Activated naive CD4-positive, alpha-beta T cell treated with anti-CD3 and anti-CD28 coated beads, Interleukin-2, amount 50 U/mL, for 24 hours (primary cell): ENCODE results near the gene ZFPL1.

Experiments
- H3K27ac Mint-ChIP-seq: one replicate; pipeline ENCODE4 v1.8.0; 2021; ENCODE audit warnings: mild to moderate bottlenecking, mixed read lengths
- H3K27me3 Mint-ChIP-seq: one replicate; pipeline ENCODE4 v1.8.0; 2021; ENCODE audit warnings: mixed read lengths
- H3K36me3 Mint-ChIP-seq: one replicate; pipeline ENCODE4 v1.8.0; 2021; ENCODE audit warnings: mixed read lengths
- H3K4me1 Mint-ChIP-seq: one replicate; pipeline ENCODE4 v1.8.0; 2021; ENCODE audit warnings: mixed read lengths
- H3K4me3 Mint-ChIP-seq: one replicate; pipeline ENCODE4 v1.8.0; 2021; ENCODE audit warnings: mild to moderate bottlenecking, mixed read lengths
- H3K9me3 Mint-ChIP-seq: one replicate; pipeline ENCODE4 v1.8.0; 2021; ENCODE audit warnings: mixed read lengths

ZFPL1 gene

DNA sequence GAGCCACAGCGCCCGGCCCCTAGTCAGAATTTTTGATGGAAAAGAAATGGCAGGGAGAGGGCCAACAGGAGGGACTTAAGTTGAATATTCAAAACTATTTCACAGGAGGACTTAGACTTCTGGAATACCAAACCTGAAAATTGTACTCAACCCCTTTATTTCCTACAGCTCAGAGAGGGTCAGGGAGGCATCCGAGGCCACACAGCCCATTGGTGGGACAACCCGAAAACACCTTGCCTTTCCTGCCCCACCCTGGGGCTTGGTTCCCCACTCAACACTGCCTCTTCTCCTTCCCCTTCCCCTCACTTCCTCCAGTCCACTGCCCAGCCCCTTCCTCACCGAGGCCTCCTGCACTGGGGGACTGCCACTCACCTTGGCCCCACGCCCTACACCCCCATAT, 27.0 kb upstream of the ZFPL1 start:
- H3K4me1 Mint-ChIP-seq, result peaks cover 14% of the 10 kb centered on the region
- no peaks in the 10 kb centered on the region for H3K36me3 Mint-ChIP-seq
- H3K27me3 Mint-ChIP-seq, result no peaks in the 10 kb centered on the region
- no peak overlapping the region for H3K4me3 Mint-ChIP-seq
- H3K9me3 Mint-ChIP-seq, result no peaks in the 10 kb centered on the region
- H3K27ac Mint-ChIP-seq, result no peak overlapping the region

DNA sequence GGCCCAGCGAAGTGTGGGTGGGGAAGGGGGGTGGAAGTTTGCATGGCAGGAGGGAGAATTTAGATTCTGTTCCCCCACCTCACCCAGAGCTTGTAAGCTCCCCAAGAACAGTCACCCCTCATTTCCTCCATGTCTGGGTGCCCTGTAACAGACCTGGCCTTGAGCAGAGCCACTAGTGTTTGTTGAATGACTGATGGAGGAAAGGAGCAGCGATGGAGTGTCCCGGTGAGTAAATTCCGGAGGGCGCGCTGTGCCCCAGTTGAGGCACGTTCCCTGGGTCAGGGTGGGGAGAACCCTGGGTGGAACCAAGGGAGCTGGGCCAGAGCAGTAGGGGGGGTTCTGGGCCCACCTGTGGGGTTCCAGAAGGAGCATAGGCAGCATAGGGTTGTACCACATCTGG, 26.5 kb upstream of the ZFPL1 start:
- H3K27me3 Mint-ChIP-seq, result no peaks in the 10 kb centered on the region
- no peak overlapping the region for H3K4me3 Mint-ChIP-seq
- H3K36me3 Mint-ChIP-seq, result no peaks in the 10 kb centered on the region
- peaks cover 14% of the 10 kb centered on the region for H3K4me1 Mint-ChIP-seq
- no peaks in the 10 kb centered on the region for H3K9me3 Mint-ChIP-seq
- no peak overlapping the region for H3K27ac Mint-ChIP-seq

DNA sequence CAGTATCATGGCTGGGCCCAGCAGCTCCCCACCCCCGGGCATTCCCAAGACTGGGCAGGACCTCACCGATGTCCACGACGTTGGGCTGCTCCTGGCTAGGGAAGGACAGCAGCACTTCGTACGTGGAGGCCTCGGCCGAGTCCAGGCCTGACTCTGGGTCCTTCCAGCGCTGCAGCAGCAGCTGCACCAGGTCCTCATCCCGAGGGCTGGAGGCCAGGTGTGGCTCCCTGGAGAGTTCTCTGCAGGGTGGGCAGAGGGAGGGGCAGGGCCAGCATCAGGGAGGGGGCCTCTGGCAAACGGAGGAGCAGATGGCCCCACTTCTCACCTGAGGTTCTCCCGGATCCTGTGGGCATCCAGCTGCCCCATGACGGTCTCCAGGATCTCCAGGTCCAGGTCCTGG, 26.0 kb upstream of the ZFPL1 start:
- Mint-ChIP-seq H3K9me3 (no peaks in the 10 kb centered on the region), H3K4me3 (no peak overlapping the region), H3K27me3 (no peaks in the 10 kb centered on the region), H3K4me1 (peaks cover 14% of the 10 kb centered on the region), H3K36me3 (no peaks in the 10 kb centered on the region), H3K27ac (no peak overlapping the region)

DNA sequence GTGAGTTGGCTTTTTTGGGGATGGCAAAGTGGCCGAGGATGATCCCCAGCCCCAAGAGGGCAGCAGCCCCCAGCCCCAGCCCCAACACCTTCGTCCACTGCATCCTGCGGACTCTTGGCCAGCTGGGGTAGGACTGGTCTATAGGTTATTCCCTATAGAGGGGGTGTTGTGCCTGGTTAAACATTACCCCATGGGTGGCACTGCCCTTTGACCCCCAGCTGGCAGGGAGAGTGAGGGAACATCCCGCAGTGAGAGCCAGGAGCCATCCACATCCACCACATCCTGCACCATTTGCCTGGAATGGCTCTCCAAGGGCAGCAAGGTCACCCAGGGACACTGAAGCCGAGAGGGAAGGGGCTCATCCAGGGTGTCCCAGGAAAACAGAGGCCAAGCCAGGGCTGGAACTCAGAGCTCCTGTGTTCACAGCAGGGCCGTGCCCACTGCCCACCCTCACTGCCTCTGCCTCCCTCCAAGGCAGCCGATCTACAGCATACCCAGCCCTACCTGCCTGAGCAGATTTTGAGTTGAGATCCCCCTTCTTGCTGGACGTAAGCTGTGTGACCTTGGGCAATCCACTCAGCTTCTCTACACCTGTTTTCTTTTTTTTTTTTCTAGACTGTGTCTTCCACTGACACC, 25.5 kb upstream of the ZFPL1 start, which contains the start of gene NAALADL1:
Gene NAALADL1, minus strand, starts transcription at position 135 of the 636 bp plus-strand sequence. Its CDS starts 32 bp downstream, at position 103.
- Mint-ChIP-seq H3K4me3 (no peak within 1 kb of the TSS), H3K27me3 (no peaks in the 10 kb centered on the region), H3K27ac (peak within 1 kb of the TSS; percentile 12), H3K9me3 (no peaks in the 10 kb centered on the region), H3K4me1 (peaks cover 12% of the 10 kb centered on the region), H3K36me3 (no peaks in the 10 kb centered on the region)

DNA sequence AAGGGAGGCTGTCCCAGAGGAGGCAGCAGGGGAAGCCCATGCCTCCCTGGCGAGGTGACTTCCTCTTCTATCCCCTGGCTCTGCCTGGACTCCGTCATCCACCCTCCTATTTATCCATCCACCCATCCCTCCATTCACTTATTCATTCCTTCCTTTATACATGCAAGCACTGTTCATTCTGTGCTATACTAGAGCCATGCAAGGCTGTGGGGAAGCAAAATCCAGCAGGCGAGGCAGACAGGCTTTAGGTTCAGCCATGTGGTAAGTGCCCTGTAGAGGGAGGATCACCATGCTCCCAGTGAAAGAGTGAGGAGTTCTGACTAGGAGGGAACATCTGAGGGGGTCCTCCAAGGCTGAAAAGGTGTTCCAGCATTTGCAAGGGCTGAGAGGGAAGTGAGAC, 24.5 kb upstream of the ZFPL1 start:
- no peak overlapping the region for H3K4me3 Mint-ChIP-seq

DNA sequence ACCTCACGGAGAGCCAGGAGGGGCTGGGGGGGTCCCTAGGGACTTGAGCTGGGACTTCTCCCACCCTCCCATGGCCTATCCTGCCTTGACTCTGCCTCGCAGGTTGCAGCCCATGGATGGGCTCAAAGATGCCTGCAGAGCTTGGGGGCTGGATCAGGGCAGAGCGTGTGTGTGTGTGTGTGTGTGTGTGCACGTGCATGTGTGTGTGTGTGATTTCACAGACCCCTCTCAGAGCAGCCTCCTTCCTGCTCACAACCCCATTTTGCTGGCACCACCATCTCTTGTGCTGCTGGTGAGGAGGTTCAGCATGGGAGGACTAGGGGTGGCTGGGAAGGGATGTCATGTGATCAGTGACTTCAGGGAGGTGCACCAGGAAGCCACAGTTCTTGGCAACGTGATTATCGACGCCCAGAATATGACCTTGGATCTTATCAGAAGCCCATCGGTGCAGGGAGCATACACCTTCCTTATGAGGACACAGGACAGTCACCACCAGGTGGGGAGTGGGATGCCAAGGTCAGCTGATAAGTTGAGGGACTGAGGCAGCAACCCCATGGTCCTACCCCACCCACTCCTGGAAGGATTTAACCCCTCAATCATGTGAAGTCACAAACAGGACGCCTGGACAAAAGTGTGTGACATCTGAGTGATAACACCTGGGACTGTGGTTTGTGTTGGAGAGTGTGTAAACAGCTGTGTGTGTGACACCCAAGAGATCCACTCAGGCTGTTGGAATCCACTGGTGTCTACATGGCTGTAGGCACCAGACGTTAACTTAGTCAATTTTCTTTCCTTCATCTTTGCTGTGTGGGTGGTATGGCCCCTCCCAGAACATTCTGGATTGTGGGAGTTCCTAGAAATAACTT, 23.8 kb upstream of the ZFPL1 start:
- Mint-ChIP-seq H3K27ac (no peak overlapping the region), H3K27me3 (no peaks in the 10 kb centered on the region), H3K36me3 (no peaks in the 10 kb centered on the region), H3K4me3 (no peak overlapping the region), H3K4me1 (peaks cover 3% of the 10 kb centered on the region), H3K9me3 (no peaks in the 10 kb centered on the region)

More for the DNA sequence above, 24.5 kb upstream of the ZFPL1 start:
- H3K36me3 Mint-ChIP-seq, result no peaks in the 10 kb centered on the region
- no peaks in the 10 kb centered on the region for H3K9me3 Mint-ChIP-seq
- H3K27me3 Mint-ChIP-seq, result no peaks in the 10 kb centered on the region
- peaks cover 3% of the 10 kb centered on the region for H3K4me1 Mint-ChIP-seq
- no peak overlapping the region for H3K27ac Mint-ChIP-seq

DNA sequence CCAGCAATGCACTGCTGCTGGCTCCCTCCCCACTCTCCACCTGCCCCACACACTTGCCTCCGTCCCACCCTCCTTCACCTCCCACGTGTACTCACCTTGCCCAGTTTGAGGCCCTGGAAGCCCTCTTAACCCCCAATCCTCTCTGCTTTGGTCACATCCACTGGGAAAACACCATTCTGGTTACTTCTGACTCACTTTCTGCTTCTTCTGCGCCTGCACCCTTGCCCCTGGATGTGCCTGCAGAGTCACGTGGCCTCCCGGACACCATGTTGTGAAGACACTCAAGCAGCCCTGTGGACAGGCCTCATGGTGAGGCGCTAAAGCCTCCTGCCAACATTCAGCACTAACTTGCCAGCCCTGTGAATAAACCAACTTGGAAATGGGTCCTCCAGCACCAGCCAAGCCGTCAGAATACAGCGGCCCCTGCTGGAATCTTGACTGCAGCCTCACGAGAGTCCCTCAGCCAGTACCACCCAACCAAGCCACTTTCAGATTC, 23.1 kb upstream of the ZFPL1 start:
- no peaks in the 10 kb centered on the region for H3K36me3 Mint-ChIP-seq
- H3K27ac Mint-ChIP-seq, result no peak overlapping the region
- H3K9me3 Mint-ChIP-seq, result no peaks in the 10 kb centered on the region
- no peak overlapping the region for H3K4me3 Mint-ChIP-seq
- peaks cover 3% of the 10 kb centered on the region for H3K4me1 Mint-ChIP-seq
- no peaks in the 10 kb centered on the region for H3K27me3 Mint-ChIP-seq

DNA sequence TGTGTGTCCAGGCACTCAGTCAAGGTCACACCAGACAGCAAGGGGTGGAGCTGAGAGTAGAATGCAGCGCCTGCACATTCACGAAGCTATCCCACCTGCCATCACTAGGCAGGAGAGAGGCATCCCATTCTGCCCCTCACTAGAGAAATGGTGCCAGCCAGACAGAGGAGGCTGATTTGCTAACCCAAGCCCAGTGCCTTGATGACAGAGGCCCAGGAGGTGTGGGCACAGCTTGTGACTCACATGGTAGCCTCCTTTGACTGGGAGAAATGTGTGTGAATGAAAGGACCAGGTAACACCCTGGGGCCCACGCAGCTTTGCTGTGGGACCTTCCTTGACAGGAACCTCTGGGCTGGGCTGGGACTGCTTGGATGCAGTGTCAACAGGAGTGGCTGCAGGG, 20.5 kb upstream of the ZFPL1 start:
- Mint-ChIP-seq H3K27me3 (no peaks in the 10 kb centered on the region), H3K4me1 (peaks cover 3% of the 10 kb centered on the region), H3K9me3 (no peaks in the 10 kb centered on the region), H3K36me3 (no peaks in the 10 kb centered on the region), H3K4me3 (no peak overlapping the region), H3K27ac (no peak overlapping the region)

DNA sequence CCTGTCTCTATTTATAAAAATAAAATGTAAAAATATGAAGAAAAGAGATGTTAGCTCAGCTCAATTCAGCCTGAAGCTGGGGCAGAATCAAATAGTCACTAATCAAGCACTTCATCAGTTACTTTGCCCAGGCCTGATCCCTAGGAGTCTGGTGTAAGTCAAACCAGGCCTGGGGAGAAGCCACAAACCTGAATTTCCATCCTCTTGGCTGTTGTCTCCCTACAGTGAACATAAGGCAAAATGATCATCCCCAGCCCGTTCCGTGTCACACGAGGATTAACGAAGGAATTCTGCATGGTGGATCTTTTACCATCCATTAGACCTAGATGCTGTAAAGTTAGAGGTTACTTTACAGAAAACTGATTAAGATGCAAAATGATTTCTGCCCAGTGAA, 19.2 kb upstream of the ZFPL1 start:
- H3K4me1 Mint-ChIP-seq, result no peaks in the 10 kb centered on the region
- no peak overlapping the region for H3K27ac Mint-ChIP-seq
- no peaks in the 10 kb centered on the region for H3K27me3 Mint-ChIP-seq

DNA sequence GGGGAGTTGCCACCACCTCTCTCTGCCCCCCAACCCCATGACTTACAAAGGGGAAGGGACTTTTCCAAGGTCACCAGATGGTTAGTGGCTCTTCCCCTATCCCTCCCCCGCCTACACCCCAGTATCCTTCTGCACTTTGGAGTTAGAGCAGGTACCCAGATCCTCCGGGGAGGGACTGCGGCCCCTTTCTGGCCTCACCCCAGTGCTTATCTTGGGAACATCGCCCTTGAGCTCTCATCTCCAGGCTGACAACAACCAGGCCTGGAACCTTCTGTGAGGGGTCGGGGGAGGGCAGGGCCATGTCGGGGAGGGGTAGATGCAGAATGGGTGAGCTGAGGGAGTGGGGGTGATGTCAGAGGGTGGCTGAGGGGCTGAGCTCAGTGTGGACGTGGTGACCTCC, 18.2 kb upstream of the ZFPL1 start:
- Mint-ChIP-seq H3K27ac (no peak overlapping the region), H3K9me3 (no peaks in the 10 kb centered on the region), H3K4me1 (no peaks in the 10 kb centered on the region), H3K4me3 (no peak overlapping the region), H3K27me3 (no peaks in the 10 kb centered on the region), H3K36me3 (no peaks in the 10 kb centered on the region)

More for the DNA sequence above, 19.2 kb upstream of the ZFPL1 start:
- Mint-ChIP-seq H3K4me3 (no peak overlapping the region), H3K36me3 (no peaks in the 10 kb centered on the region), H3K9me3 (no peaks in the 10 kb centered on the region)

DNA sequence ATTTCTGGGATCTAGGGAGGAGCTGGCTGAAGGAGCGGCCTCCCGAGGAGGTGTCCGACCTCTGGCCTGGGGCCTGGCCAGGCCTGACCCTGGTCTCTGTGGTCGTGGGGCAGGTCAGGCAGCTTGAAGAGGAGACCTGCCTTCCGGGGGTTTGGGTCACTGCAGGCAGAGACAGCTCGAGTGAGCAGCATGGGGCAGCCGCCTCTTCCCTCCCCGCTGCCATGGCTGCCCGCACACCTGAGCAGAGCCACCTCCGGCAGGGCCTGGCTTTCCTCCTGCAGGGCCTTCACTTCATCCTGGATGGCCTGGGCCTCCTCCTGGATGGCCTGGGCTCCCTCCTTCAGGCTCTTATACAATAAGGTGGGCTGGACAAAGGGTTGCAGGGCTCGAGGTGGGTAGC, 17.7 kb upstream of the ZFPL1 start:
- Mint-ChIP-seq H3K4me1 (no peaks in the 10 kb centered on the region), H3K27me3 (no peaks in the 10 kb centered on the region), H3K9me3 (no peaks in the 10 kb centered on the region), H3K27ac (no peak overlapping the region), H3K4me3 (no peak overlapping the region), H3K36me3 (no peaks in the 10 kb centered on the region)

DNA sequence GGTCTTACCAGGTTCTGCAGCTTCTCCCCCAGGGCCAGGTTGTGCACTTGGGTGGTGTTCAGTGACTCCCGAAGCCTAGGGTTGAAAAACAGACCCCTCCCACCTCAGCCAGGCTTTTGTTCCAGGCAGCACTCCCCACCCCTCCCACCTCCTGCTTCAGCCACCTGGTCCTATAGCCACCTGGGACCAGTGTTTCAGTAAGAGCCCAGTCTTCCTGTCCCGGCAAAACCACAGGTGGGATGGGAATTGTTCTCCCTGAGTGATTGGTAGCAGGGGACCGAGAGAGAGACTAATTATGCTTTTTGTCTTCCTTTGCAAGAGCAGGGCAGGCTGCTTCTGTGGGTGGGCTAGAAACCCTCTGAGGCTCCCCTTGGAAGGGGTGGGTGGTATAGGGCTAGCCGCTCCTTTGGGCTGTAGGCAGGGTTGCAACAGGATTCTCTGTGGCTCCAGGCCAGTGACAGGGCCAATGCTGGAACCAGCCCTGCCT, 17.2 kb upstream of the ZFPL1 start:
- no peak overlapping the region for H3K4me3 Mint-ChIP-seq
- H3K27me3 Mint-ChIP-seq, result no peaks in the 10 kb centered on the region
- H3K36me3 Mint-ChIP-seq, result no peaks in the 10 kb centered on the region
- no peaks in the 10 kb centered on the region for H3K4me1 Mint-ChIP-seq
- H3K9me3 Mint-ChIP-seq, result no peaks in the 10 kb centered on the region
- no peak overlapping the region for H3K27ac Mint-ChIP-seq

DNA sequence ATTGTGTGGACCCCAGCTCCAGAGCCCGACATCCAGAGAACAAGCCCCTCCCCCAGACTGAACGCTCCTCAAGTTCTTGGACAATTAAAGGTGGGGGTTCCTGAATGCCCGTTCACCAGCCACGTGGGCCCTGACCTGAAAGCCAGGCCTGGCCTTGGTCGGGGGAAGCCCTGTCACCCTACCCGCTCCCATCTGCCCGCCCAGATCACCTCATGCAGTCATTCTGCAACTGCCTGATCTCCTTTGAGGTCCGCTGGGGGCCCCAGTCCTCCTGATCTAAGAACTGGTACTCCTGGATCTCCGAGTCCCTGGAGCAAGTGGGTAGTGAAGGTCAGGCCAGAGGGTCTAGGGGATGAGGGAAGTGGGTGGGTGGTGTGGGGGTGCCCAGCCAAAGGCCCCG, 16.6 kb upstream of the ZFPL1 start:
- H3K27ac Mint-ChIP-seq, result peak overlapping the region; percentile 35
- H3K4me3 Mint-ChIP-seq, result no peak overlapping the region
- no peaks in the 10 kb centered on the region for H3K4me1 Mint-ChIP-seq
- no peaks in the 10 kb centered on the region for H3K9me3 Mint-ChIP-seq
- no peaks in the 10 kb centered on the region for H3K27me3 Mint-ChIP-seq
- no peaks in the 10 kb centered on the region for H3K36me3 Mint-ChIP-seq

DNA sequence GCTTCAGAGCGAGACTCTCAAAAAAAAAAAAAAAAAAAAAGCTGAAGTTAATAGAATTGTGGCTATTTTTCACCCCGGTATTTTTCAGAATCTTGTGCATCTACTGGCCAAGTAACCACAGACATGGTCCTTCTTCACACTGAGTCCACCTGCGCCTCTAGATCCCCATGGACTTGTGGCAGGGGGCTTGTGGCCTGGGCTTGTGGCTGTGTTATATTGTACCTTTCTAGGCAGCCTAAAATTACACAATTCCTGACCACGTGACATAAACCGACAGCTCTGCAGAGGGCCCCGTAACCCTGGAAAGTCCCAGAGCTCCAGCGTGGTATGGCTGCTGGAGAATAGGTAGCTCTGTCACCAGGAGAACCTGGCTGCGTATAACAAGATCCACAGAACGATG, 14.8 kb upstream of the ZFPL1 start:
- H3K27me3 Mint-ChIP-seq, result no peaks in the 10 kb centered on the region
- H3K27ac Mint-ChIP-seq, result no peak overlapping the region
- H3K36me3 Mint-ChIP-seq, result no peaks in the 10 kb centered on the region
- no peaks in the 10 kb centered on the region for H3K9me3 Mint-ChIP-seq
- no peak overlapping the region for H3K4me3 Mint-ChIP-seq
- H3K4me1 Mint-ChIP-seq, result no peaks in the 10 kb centered on the region

DNA sequence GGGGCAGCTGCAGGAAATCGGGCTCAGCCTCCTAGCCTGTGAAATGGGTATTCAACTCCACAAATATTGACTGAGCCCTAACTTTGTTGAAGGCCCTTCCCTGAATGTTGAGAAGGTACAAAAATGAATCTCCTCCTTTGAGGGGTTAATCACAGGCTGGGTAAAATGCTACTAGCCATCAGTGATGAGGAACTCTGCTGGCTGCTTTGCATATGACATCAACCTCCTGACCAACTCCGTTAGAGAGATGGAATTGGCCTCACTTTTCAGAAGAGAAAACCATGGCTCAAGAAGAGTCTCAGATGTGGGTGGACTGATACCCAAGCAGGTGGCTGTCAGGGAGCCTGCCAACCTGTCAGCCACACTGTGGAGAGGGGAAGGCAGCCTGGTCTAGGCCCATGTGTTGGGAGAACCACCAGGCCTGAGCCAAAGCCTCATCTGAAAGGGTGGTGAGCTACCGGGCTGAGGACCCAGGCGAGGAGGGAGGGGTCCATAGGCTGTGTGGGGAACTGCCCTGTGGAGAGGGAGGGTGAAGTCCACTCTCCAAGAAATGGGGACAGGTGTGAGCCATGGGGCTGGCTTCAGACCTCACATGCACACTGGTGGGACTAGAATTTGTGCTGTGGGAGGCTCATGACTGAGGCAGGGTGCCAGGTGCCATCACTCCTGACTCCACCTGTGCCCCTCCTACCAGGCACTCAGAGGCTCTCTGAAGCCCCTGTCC, 12.0 kb upstream of the ZFPL1 start:
- no peaks in the 10 kb centered on the region for H3K4me1 Mint-ChIP-seq
- no peaks in the 10 kb centered on the region for H3K27me3 Mint-ChIP-seq
- H3K9me3 Mint-ChIP-seq, result no peaks in the 10 kb centered on the region
- H3K4me3 Mint-ChIP-seq, result no peak overlapping the region
- H3K27ac Mint-ChIP-seq, result no peak overlapping the region
- H3K36me3 Mint-ChIP-seq, result no peaks in the 10 kb centered on the region

DNA sequence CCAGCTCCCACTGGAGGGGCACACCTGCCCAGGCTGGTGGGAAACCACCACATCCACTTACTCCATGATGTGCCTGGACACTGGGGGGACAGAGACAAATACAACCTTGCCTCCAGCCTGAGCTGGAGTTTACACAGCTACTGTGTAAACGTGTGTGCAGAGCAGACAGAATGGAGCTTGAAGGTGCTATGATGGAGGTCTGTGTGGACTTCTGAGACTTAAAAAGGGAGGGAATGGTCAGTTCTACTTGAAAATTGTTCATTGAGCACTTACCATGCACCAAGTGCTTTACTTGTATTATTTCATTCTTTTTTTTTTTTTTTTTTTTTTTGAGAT, 11.4 kb upstream of the ZFPL1 start:
- Mint-ChIP-seq H3K4me3 (no peak overlapping the region), H3K27me3 (no peaks in the 10 kb centered on the region), H3K9me3 (no peaks in the 10 kb centered on the region), H3K36me3 (no peaks in the 10 kb centered on the region), H3K4me1 (no peaks in the 10 kb centered on the region), H3K27ac (no peak overlapping the region)
